GM18519 (cell line): ENCODE data around the gene MRPL49.
"Not testable (repeated sequence)": the region's sequence is repeated elsewhere in the genome, so short reads cannot be mapped to it uniquely, and the experiment has no call there.

Experiments
- ATAC-seq: cut with Tn5 transposase; IDR thresholded peaks from one replicate; pipeline ENCODE4 v1.9.1; 2021; ENCODE audit warnings: mild to moderate bottlenecking, moderate library complexity; ENCODE audit not compliant: unreplicated experiment, low FRiP score

MRPL49 gene

DNA sequence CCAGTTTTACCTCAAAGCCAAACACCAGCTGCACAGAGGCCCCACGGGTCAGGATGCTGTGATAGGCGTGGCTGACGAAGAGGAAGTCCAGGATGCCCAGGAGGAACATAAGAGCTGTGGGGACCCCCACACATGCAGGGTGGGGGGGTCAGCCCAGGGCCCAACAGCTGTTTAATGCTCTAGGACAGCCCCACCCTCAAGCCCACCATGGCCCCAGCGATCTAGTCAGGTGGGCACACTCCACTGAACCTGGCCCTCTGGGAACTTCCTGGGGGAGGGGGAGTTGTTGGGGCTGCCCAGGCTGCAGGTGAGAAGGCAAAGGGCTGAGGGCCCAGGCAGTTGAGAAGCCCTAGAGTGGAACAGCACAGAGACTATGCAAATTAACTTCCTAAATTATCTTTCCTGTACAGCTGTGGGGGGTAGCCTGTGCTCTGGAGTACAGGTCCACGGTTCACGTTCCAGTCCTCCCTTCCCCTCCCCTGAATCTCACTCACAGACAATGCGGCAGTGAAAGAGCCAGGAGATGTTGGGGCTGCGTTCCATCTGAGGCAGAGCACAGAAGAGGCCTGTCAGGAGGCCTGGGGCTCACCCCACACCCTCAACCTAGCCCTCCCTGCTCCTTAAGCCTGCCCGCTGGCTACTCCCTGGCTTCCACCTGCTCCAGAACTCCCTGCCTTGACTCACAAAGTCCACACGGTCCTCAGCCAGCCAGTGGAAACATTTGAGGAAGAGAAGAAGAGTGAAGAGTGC is 10.3 kb downstream of the MRPL49 start:
- no peak for ATAC-seq

DNA sequence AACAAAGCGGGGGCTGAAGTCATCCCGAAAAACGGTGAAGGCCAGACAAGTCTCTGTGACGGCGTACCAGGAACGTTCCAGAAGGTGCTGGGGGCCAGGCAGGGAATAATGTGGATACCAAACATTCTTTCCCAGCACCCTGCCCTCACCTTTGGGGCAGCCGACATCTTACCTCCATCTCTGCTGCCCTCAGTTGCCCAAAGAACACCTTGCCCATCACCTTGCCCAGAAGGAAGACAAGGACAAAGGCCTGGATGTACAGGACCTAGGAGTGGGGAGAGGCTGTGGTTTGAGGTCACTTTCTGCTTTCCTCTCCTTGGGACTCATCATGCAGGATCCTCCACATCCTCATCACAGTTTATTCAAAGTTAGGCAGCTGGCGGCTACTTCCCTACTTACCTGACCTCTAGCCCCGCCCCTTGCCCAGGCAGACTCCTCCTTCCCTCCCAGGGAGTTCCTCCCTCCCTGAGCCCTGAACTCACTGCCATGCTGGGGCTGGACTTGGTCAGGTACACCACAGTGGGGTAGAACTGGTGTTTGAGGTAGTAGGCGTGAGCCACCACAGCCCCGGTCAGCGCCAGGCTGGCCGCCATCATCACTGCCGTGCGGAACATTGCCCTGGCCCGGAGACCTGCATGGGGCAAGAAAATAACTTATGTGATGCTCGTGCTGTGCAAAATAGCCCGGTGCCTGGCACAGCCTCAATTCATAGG is 11.0 kb downstream of the MRPL49 start:
- ATAC-seq: no peak

GRCh38 chr11:65133724-65134123 is 11.6 kb downstream of the MRPL49 start:
- ATAC-seq: no peak

DNA sequence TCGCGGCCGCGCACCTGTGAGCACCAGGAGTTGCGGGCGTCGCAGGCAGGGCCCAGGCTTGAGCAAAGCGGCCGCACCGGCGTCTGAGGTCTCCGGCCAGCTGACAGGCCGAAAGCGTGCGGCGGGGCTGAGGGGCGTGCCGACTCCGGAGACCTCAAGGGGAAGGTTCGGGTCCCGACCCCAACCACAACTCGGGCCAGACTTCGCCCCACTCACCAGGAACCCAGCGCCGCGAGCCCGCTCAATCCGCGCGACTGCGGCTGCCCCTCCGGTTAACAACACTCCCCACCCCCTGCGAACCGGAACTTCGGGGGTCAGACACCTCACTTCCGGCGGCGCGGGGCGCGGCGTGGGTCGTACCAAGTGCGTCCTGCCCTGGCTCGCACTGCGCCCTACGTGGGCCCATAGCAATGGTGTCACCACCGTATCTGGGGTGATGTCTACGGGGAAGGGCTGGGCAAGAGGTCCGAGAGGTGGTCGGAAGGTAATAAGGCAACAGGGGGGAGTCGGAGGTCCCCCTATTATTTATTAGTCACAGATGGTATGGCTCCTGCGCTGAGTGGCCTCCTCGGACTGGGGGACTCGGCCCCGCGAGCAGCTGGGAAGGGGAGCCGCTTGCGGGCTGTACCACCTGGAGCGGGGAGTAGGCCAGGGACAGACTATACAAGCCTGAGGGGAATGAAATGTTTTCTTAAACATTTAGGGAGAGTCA is 12.3 kb downstream of the MRPL49 start, which contains the start of gene SYVN1:
Gene SYVN1 (minus strand): TSS at position 280 of the 712 bp plus-strand sequence. CDS start 918 bp downstream, outside the sequence.
- ATAC-seq: no peak

- ATAC-seq: no peak
Measured at GRCh38 chr11:65134952-65135632, 13.0 kb downstream of the MRPL49 start.

- no peak for ATAC-seq
Measured at GRCh38 chr11:65135633-65136145, 13.6 kb downstream of the MRPL49 start.

- no peak for ATAC-seq
Measured at GRCh38 chr11:65136515-65137096, 14.5 kb downstream of the MRPL49 start.

GRCh38 chr11:65141896-65142494 is 19.9 kb downstream of the MRPL49 start:
- no peak for ATAC-seq

- no peak for ATAC-seq
Measured at GRCh38 chr11:65147352-65148075, 25.4 kb downstream of the MRPL49 start.

DNA sequence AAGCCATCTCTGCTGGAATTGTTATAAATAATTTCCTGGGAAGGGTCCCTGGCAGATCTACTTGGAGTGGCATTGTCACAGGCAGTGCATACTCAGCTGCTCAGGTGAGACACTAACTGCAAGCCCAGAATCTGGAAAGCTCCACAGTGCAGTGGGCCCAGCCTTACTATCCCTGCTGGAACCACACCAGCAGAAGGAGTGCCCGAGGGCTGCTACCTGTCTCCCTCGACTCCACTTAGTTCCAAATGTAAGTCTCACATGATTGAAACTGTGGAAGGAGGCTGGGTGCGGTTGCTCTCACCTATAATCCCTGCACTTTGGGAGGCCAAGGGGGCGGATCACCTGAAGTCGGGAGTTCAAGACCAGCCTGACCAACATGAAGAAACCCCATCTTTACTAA is 26.5 kb downstream of the MRPL49 start:
- no peak for ATAC-seq

GRCh38 chr11:65150131-65150508 is 28.0 kb downstream of the MRPL49 start:
- ATAC-seq: not testable (repeated sequence)

DNA sequence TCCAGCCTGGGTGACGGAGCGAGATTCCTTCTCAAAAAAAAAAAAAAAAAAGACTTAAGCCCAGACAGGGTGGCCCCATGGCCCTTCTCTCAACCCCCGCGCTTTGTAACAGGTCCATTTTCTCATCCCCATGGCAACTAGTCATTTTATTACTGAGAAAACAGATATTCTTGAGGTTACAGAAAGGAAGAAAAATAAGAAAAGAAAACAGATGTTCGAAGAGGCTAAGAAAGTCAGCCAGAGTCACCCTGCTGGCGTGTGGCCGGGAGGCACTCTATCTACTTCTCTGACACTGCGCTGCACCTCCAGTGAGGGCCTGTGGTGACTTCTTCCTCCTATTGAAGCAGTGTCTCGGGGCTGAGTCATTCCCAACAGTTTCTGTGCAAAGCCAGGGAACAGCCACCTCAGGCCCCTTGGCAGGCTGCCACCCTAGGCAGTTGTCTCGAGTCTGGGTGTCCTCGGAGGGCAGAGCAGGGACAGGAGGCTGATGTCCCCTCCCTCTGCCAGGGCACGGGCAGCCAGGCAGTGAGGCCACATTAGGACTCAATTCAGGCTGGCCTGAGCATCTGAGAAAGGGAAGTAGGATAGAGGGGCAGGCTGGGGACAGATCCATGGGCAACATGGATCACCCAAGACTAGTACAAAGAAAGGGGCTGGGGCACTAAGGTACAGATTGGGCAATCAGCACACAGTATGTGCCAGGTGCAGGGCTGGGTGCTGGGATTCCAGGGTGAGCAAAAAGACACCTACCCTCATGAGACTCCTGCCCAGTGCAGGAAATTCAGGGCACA is 28.6 kb downstream of the MRPL49 start:
- ATAC-seq: no peak

- ATAC-seq: no peak
Measured at GRCh38 chr11:65151331-65151899, 29.3 kb downstream of the MRPL49 start.

DNA sequence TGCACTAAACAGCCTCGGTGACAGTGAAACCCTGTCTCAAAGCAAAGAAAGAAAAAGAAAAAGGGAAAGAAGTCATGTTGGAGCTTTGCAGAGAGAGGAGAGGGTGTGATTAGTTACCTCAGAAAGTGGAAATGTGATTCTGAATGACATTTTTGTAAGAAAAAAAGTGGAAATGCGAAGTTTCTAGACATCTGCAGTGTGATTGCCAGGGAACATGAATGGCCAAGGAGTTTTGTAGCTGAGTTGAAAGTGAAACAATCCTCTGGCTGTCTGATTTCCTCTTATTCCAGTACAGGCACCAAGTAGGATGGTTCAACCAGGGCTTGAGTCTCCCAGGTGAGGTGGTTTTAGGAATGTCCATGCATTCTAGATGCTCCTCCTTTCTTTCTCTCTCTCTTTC is 30.0 kb downstream of the MRPL49 start:
- ATAC-seq: no peak

DNA sequence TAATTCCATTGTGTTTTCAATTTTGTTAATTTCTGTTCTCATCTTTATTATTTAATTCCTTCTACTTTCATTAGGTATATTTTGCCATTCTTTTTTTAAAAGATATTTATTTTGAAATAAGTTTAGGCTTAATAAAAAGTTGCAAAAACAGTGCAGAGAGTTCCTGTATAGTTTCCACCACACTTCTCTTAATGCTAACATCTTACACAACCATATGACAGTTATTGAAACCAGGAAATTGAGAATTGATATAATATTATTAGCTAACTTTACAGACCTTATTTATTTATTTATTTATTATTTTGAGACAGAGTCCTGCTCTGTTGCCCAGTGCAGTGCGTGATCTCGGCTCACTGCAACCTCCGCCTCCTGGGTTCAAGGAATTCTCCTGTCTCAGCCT is 34.1 kb downstream of the MRPL49 start:
- ATAC-seq: no peak

DNA sequence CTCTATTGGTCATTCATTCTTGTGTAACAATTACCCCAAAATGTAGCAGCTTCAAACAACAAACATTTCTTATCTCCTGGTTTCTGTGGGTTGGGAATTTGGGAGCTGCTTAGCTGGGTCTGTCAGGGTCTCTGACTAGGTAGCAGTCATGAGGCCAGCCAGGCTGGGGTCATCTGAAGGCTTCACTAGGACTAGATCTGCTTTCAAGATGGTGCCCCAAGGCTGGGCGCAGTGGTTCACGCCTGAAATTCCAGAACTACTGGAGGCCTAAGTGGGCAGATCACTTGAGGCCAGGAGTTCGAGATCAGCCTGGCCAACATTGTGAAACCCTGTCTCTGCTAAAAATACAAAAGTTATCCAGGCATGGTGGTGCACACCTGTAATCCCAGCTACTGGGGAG is 34.8 kb downstream of the MRPL49 start:
- no peak for ATAC-seq

- no peak for ATAC-seq
Measured at GRCh38 chr11:65157336-65157735, 35.2 kb downstream of the MRPL49 start.

DNA sequence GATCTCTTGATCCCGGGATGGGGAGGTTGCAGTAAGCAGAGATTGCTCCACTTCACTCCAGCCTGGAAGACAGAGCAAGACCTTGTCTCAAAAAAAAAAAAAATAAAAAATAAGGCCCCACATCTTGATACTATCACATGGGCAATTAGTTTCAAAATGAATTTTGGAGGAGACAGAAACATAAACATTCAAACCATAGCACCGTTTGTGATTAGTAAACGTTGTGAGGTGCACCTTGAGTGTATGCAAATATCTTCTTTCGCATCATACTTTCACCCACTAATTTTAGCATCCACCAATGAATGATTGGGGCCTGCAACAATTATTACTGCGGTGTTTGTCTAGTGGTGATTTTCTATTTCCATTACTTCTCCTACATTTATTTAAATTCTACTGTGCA is 36.9 kb downstream of the MRPL49 start:
- no peak for ATAC-seq
